Heart left ventricle (tissue), 13 donors: ENCODE measurements around the gene CAMK2N2.

ENCODE experiments used
- CTCF ChIP-seq, 12 donors: fragments of 200-600 bp; sonication (generic) in 4 of 12; IDR thresholded peaks; one replicate each; pipeline versions ENCODE4 v1.5.0 to v1.8.0; 2018 to 2022; ENCODE audit warnings: antibody characterized with exemption in 12 of 12, mild to moderate bottlenecking in 5 of 12
- POLR2A ChIP-seq, 2 donors: fragments of 450-650 bp; IDR thresholded peaks; one replicate each; pipeline ENCODE4 v1.6.1; 2017; ENCODE audit warnings: antibody characterized with exemption in 2 of 2, mild to moderate bottlenecking in 2 of 2, moderate library complexity in 2 of 2
- donor health status: ischemic (EF 13 %, LVEDD 7.1; RV severe dilation, severe dysfunction).
- donor health status: DM: no; HTN: yes; CAD: no.
- donor health status: DM: no; HTN: no; CAD: no.
- donor health status: ischemic (EF 25% LVEDD 6.9; RV normal size, moderate dysfunction).
- donor health status: ischemic (EF 25% LVEDD 5.7; RV mildly dilated, moderate dysfunction).
- donor health status: ischemic (EF 35%, LVEDD 5.7; RV mildly dilated, moderate dysfunction).
- donor health status: nonischemic (EF 11% LVEDD 7.7; RV severe dilation, severe dysfunction).
- donor health status: DM: yes; HTN: yes; CAD: no.
- donor health status: PGD.
- donor health status: ischemic (EF 29% LVEDD 5.4; RV normal size, mild dysfunction).
- donor health status: nonischemic (EF 23%, LVEDD 6.1; RV moderate dilation, normal function).

- no peak for TF ChIP-seq CTCF (IDR thresholded peaks at IDR 0.05)
- TF ChIP-seq POLR2A (IDR thresholded peaks at IDR 0.05) = no peak
Observed at GRCh38 chr3:184295771-184296170, 34.4 kb upstream of the CAMK2N2 start.
